Ovary (tissue), 3 donors: Measurements from ENCODE around the gene TFPI2.

Experiments
- CTCF ChIP-seq, 3 donors: fragments of 450-650 bp in 2 of 3; fragments of 200-600 bp in 1 of 3; IDR thresholded peaks; one replicate each; pipeline versions ENCODE4 v1.5.1 to v1.8.0; 2016 to 2022; ENCODE audit warnings: antibody characterized with exemption in 3 of 3, mild to moderate bottlenecking in 1 of 3
- EP300 ChIP-seq: sonication (generic); formaldehyde crosslinking; IDR thresholded peaks from one replicate; pipeline ENCODE4 v1.6.1; 2017; ENCODE audit warnings: antibody characterized with exemption
- POLR2A ChIP-seq: fragments of 450-650 bp; IDR thresholded peaks from one replicate; pipeline ENCODE4 v1.6.1; 2017; ENCODE audit warnings: antibody characterized with exemption, mild to moderate bottlenecking, moderate library complexity
- donor health status: DM: no; HTN: no; CAD: no.

GRCh38 chr7:93894966-93895640, 4.5 kb upstream of the TFPI2 start:
- TF ChIP-seq POLR2A (no peak), CTCF (IDR thresholded peaks at IDR 0.05) (no peak), EP300 (no peak)
